GM12875 (cell line): ENCODE data around the gene INTS4.
A peak's percentile ranks its signal among the peaks of the same experiment; 100 is the strongest.
"Not testable (repeated sequence)": the region's sequence is repeated elsewhere in the genome, so short reads cannot be mapped to it uniquely, and the experiment has no call there.

Source experiments
- H3K4me3 ChIP-seq: one replicate; pipeline ENCODE4 v1.5.1; 2011; ENCODE audit warnings: low read depth, low read length, control low read depth
- CTCF ChIP-seq: IDR thresholded peaks from 2 replicates; pipeline ENCODE4 v1.5.1; 2011; ENCODE audit warnings: low read depth, mild to moderate bottlenecking, control low read depth, inconsistent platforms, low read length, moderate library complexity, borderline replicate concordance; ENCODE audit not compliant: insufficient read depth

INTS4 gene

GRCh38 chr11:77994434-77995362 is at the start of gene INTS4:
Gene INTS4 (minus strand): TSS chr11:77994668. CDS start chr11:77994643, 25 bp downstream.
- no peak for TF ChIP-seq CTCF
- H3K4me3 ChIP-seq: peak within 1 kb of the TSS; percentile 77

- TF ChIP-seq CTCF: no peak
- H3K4me3 ChIP-seq: no peak overlapping the region
Measured at GRCh38 chr11:78041843-78042440, 47.5 kb upstream of the INTS4 start.

- H3K4me3 ChIP-seq: not testable (repeated sequence)
Measured at GRCh38 chr11:78041380-78041719, 46.9 kb upstream of the INTS4 start.

- no peak for TF ChIP-seq CTCF
- no peak overlapping the region for H3K4me3 ChIP-seq
Measured at GRCh38 chr11:78040691-78041379, 46.4 kb upstream of the INTS4 start.

GRCh38 chr11:78039919-78040671 is 45.6 kb upstream of the INTS4 start:
- no peak overlapping the region for H3K4me3 ChIP-seq
- no peak for TF ChIP-seq CTCF

GRCh38 chr11:78039391-78039918 is 45.0 kb upstream of the INTS4 start:
- TF ChIP-seq CTCF: no peak
- H3K4me3 ChIP-seq: no peak overlapping the region
